HG02798 (cell line): ENCODE results near the gene TXNDC5.
"Not testable (repeated sequence)": the region's sequence is repeated elsewhere in the genome, so short reads cannot be mapped to it uniquely, and the experiment has no call there.

ENCODE experiments used
- ATAC-seq: cut with Tn5 transposase; IDR thresholded peaks from one replicate; pipeline ENCODE4 v1.9.1; 2021; ENCODE audit warnings: mild to moderate bottlenecking; ENCODE audit not compliant: unreplicated experiment, poor library complexity

Gene TXNDC5

GRCh38 chr6:7897461-7898192 lies 13.0 kb downstream of the TXNDC5 start:
- ATAC-seq = peak; percentile 68

- no peak for ATAC-seq
Measured at GRCh38 chr6:7896465-7896987, 14.1 kb downstream of the TXNDC5 start.

- no peak for ATAC-seq
Measured at GRCh38 chr6:7895125-7895423, 15.5 kb downstream of the TXNDC5 start.

- no peak for ATAC-seq
Measured at GRCh38 chr6:7894262-7895124, 16.1 kb downstream of the TXNDC5 start.

GRCh38 chr6:7893342-7893741 lies 17.2 kb downstream of the TXNDC5 start:
- ATAC-seq = no peak

GRCh38 chr6:7892367-7892766 lies 18.2 kb downstream of the TXNDC5 start:
- not testable (repeated sequence) for ATAC-seq

GRCh38 chr6:7891078-7891872 lies 19.3 kb downstream of the TXNDC5 start:
- no peak for ATAC-seq

- ATAC-seq = no peak
Measured at GRCh38 chr6:7888587-7889357, 21.8 kb downstream of the TXNDC5 start.

DNA sequence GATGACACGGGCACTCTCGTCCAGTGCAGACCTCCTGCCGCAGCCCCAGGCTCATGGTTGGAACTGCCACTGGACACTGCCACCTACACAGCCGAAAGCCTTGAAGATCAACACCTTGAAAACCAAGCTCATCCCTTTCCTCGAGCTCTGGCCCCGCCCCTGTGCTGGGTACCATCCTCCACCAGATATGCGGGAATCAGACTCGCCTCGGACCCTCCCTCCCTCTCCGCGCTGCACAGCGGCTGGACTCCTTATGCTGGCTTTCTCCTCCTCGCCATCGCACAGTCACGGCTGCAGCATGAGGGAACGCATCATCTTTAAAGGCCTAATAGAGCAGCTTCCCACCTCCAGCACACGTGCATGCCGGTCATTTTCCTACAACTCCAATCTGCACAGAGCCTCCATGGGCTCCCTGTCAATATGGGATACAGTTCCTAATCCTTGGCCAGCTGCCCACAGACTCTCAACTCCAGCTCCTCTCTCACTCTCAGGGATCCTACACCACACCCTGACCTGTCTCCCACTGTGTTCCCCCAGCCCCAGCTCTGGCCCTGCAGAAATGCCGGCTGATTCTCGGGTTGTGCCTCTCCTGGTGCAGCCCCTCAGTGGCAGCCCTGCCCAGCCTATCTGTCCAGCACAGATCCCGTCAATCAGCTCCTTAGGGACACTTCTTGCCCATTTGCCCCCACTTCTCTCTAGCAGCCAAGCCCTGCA lies 23.2 kb downstream of the TXNDC5 start:
- no peak for ATAC-seq

- ATAC-seq = no peak
Measured at GRCh38 chr6:7886132-7886531, 24.5 kb downstream of the TXNDC5 start.

DNA sequence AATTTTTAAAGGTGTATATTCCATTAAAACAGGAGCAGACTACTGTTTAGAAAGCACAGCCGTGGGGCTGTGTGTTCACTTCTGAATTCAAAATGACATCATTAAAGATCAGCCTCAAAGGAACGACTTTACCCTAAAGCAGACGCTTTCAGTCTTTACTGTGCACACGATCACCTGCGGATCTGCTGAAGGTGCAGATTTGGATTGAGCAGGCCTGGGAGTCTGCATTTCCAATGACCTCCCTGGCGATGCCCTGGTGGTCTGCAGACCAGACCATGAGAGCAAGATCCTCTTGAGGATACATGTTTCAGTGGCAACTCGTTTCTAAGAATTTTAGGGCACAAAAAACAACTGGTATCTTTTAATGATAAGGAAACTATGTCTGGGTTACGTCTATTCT lies 27.2 kb downstream of the TXNDC5 start:
- no peak for ATAC-seq

GRCh38 chr6:7882505-7883257 lies 27.9 kb downstream of the TXNDC5 start:
- no peak for ATAC-seq

GRCh38 chr6:7881765-7882500 lies 28.7 kb downstream of the TXNDC5 start:
- ATAC-seq = no peak

GRCh38 chr6:7880718-7881107 lies 29.9 kb downstream of the TXNDC5 start:
- no peak for ATAC-seq

GRCh38 chr6:7879980-7880717 lies 30.4 kb downstream of the TXNDC5 start:
- no peak for ATAC-seq

GRCh38 chr6:7879579-7879978 lies 31.0 kb downstream of the TXNDC5 start:
- no peak for ATAC-seq

DNA sequence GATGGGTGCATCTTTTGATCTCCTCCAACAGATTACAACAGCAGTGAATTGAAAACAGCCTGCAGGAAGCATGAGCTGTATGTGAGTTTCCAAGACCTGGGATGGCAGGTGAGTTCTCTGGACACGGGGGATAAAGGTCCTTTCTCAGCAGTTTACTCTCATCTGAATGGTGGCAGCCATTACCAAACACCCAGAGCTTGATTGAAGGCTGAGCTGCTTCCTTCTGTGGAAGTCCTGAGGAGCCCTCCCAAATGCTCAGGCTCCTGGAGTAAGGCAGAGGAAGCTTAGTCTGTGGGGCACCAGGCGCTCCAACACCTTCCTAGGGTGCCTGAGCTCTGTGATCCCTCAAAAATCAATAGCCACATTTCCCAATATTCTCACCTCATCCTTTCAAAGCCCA lies 31.5 kb downstream of the TXNDC5 start:
- ATAC-seq = no peak
